GM12873 (cell line): ENCODE results near the gene MSL3B.

ENCODE experiments used
- CTCF ChIP-seq: IDR thresholded peaks from 2 replicates; pipeline ENCODE4 v1.5.1; 2012; ENCODE audit warnings: low read depth, mild to moderate bottlenecking, moderate library complexity, low read length, control low read depth; ENCODE audit not compliant: insufficient read depth; ENCODE audit errors: missing control alignments

MSL3B gene

GRCh38 chr2:233831861-233832260 is 36.3 kb downstream of the MSL3B start:
- TF ChIP-seq CTCF: no peak

GRCh38 chr2:233831011-233831721 is 37.0 kb downstream of the MSL3B start:
- no peak for TF ChIP-seq CTCF

- TF ChIP-seq CTCF: no peak
Observed at GRCh38 chr2:233830111-233830802, 37.9 kb downstream of the MSL3B start.

- no peak for TF ChIP-seq CTCF
Observed at GRCh38 chr2:233829193-233830110, 38.7 kb downstream of the MSL3B start.

DNA sequence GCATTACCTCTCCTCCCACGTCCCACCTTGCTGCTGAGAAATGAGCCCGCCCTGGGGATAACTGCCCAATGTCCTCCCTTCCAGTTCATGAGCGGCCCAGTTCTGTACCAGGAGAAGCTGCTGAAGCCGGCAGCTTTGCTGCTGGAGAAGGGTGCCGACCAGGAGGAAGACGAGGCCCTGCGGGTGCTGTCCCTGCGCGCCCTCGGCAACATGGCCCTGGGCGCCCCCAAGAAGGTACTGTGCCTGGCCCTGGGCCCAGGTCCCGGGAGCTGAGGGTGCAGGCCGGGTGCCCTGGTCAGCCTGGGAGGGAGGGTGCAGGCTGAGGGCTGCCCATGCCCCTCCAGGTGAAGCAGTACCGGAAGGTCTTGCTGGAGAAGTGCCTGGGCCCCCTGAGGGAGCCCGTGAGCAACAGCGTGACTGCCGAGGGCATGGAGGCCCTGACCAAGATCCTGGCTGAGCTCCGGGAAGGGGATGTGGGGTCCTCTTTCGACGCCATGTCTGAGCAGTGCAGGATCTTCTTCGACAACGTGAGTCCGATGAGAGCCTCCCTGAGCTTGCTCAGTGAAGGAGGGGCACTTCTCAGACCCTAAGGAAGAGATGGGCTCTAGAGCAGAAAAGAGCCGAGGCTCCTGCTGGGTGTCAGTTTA is 39.5 kb downstream of the MSL3B start:
- no peak for TF ChIP-seq CTCF

DNA sequence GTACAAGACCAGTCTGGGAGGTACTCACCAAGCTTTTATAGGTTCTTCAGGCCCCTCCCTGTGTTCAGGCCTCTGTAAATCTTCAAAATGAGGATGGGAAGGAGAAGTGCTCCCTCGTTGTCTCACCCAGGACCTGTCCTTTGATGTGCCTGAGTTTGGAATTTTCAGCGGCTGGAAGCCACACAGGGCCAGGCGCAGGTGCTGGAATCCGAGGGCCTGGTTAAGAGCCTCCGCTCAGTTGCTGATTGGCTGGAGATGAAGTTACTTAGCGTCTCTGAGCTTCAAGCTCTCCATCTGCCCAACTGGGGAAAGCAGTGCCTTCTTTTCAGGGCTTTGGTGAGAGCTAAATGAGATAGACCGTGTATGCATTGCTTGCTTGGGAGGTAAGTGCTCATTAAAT is 43.8 kb downstream of the MSL3B start:
- no peak for TF ChIP-seq CTCF
